CD4-positive, alpha-beta T cell treated with Interferon alpha-2 for 1 hour (primary cell): ENCODE data around the gene SP110.
"Not testable (repeated sequence)": the region's sequence is repeated elsewhere in the genome, so short reads cannot be mapped to it uniquely, and the experiment has no call there.

ENCODE experiments used
- DNase-seq, 2 donors: peaks; one replicate each; pipeline ENCODE4 v3.0.0-alpha.2; 2020 to 2022

SP110 gene

GRCh38 chr2:230219419-230220331 is at the start of gene SP110:
TSS of gene SP110 (minus strand) at chr2:230219984. CDS start at chr2:230216927, 3,057 bp downstream.
- DNase-seq, result peak; percentile 96

DNA sequence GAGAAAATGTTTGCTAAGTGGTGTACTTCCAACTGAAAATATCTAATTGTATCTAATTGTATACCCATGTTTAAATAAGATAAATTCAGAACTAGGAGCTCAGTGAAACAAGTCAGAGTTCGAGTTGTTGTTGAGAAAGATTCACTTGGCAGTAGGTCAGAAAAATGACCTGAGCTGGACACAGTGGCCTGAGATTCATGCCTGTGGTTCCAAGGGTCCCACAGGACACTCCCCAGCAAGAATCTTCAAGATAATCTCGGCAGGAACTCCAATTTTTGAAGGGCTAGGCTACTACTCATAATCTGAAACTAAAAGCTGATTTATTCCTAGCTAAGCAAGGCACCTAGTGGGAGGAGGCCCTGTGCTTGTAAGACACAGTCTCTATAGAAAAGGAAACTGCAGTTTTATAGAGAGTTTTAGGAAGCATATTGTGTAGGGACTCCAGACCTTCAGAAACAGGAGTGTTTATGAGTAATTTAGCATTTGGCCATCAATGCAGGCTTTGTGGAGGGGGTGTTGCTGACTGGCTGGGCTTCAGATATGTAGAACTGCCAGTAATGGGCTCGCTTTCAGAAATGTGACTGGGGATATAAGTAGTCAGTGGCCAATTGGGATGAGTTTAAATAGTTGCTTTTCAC is 48.9 kb upstream of the SP110 start:
- no peak for DNase-seq

DNA sequence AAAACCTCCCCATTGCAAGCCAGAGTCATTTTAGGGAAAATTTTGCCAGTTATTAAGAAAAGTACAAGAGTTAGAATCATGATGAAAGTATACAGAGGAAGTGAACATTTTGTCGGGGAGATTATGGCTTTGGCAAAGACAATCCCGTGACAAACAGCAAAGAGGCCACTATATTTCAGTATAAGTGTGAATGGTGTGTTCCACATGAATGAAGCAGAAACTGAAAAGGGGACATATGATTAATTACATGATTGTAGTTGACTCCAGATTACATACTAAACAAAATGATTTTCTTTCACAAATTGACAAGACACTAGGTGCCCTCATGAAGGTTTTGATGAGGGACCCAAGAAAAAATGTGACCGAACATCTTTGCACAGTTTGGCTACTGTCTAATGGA is 47.8 kb upstream of the SP110 start:
- no peak for DNase-seq

- no peak for DNase-seq
Measured at GRCh38 chr2:230267059-230267458, 47.3 kb upstream of the SP110 start.

GRCh38 chr2:230266638-230267037 is 46.9 kb upstream of the SP110 start:
- DNase-seq, result no peak

DNA sequence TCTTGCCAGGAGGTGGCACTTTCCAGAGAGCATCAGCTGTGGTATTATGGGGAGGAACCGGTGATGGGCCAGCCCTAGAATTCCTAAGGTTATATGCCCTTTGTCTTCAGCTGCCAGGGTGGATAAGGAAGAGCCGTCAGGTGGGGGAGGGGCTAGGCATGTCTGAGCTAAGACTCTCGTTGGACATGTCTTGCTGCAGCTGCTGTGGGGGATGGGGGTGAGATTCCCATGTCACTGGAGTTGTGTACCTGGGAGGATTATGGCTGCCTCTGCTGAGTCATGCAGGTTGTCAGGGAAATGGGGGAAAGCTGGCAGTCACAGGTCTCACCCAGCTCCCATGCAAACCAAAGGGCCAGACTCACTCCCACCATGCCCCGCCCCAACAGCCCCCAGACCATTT is 45.2 kb upstream of the SP110 start:
- not testable (repeated sequence) for DNase-seq

DNA sequence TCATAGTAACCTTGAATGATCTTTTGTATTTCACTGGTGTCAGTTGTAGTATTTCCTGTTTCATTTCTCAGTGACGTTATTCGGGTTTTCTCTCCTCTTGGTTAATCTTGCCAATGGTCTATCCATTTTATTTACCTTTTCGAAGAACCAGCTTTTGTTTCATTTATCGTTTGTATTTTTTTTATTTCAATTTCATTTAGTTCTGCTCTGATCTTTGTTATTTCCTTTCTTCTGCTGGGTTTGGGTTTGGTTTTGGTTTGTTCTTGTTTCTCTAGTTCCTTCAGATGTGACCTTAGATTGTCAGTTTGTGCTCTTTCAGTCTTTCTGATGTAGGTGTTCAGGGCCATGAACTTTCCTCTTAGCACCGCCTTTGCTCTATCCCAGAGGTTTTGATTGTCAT is 42.5 kb upstream of the SP110 start:
- peak in 1 of 2 donors; percentile 54 for DNase-seq

- no peak for DNase-seq
Measured at GRCh38 chr2:230258483-230258882, 38.7 kb upstream of the SP110 start.

GRCh38 chr2:230256733-230257332 is 37.0 kb upstream of the SP110 start:
- no peak for DNase-seq

- peak in 1 of 2 donors; percentile 61 for DNase-seq
Measured at GRCh38 chr2:230254152-230254881, 34.5 kb upstream of the SP110 start.

GRCh38 chr2:230250231-230250630 is 30.4 kb upstream of the SP110 start:
- DNase-seq, result no peak

DNA sequence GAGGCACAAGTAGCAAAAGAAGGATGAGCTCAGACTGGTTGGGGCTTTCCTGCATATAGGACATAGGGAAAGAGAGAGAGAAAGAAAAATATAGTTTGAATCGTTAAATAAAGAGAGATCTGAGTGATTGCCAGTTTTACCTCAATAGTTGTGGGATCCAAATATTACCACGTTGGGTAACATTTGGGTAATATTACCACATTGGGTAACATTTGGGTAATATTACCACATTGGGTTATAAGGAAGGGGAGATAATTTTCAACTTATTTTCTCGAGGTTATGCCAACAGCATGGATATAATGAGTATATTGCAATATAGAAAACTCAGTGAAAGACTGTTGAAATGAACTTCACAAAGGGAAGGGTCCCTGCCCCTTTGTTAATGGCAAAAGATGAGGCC is 26.4 kb upstream of the SP110 start:
- no peak for DNase-seq

DNA sequence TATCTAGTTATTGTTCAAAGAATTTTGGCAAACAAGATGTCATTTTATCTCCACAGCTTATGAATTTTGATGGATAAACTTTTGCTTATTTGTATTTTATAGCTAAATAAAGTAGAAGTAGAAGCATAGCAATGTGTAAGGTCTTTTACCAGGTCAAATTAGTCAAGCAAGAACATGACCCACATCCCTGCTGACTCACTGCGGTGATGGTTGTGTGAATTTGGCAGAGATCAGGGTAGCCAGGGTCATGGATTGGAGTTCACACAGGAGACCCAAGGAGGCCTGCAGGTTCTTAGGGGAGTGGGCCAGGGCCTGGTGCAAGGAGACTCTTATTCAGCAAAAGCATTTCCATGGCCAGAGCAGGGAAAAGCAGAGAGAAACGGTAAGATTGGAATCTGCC is 24.4 kb upstream of the SP110 start:
- DNase-seq, result no peak

GRCh38 chr2:230234845-230235244 is 15.1 kb upstream of the SP110 start:
- no peak for DNase-seq

- no peak for DNase-seq
Measured at GRCh38 chr2:230234122-230234722, 14.4 kb upstream of the SP110 start.

DNA sequence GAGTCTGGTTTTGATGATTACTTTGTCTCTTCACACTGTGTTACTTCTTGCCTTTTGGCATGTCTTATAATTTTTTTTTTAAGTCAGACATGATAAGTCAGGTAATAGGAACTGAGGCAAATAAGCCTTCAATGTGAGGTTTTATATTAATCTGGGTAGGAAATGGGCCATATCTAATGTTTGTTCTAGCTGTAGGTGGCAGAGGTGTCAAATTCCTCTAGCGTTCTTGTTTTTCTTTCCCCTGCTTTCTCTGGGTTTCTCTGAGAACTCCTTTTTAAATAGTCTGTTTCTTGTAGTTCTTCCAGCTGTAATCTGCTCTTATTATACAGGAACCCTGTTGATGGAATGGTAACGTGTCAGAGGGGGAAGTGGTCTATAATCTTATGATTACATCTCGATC is 11.5 kb upstream of the SP110 start:
- DNase-seq, result no peak

- DNase-seq, result no peak
Measured at GRCh38 chr2:230230496-230231200, 10.9 kb upstream of the SP110 start.

- no peak for DNase-seq
Measured at GRCh38 chr2:230230087-230230486, 10.3 kb upstream of the SP110 start.

DNA sequence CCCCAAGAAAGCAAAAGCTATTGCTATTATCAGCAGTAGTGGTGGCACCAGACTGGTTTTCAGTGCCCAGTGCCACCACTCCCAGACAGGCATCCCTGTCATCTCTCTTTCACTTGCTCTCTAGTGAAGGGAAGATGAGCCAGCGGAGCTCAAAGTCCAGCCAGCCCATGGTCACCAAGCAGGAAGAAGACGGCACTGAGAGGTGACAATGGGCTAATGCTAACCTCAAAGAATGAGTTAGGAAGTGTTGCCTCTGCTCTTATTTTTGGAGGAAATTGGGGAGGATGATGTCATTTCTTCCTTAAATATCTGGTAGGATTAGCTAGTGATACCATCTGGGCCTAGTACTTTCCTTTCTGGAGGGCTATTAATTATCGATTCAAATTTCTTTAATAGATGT is 7.4 kb upstream of the SP110 start:
- peak in 1 of 2 donors; percentile 49 for DNase-seq

DNA sequence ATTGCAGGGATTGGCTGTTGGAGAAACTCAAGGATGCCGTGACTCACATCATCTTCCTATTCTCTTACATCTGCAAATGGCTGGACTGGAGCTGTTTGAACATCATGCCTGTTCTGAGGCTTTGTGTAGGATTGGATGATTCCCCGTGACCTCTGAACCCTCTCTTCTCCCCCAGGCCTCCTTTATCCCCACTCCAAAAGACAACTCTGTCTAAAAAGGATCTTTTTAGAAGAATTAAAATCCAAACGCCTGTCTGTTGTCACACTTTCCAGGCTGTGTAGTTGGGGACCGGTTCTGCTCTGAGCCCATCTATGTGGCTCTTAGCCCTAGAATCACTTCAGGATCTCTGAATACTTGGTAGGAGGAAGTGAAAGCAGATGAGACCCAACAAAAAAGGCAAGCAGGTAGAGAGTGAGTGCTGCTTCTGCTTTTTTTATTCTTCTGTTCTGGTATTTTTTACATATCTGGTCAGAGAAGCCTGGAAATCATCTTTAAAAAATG is 6.3 kb upstream of the SP110 start:
- peak; percentile 39 to 59 for DNase-seq

DNA sequence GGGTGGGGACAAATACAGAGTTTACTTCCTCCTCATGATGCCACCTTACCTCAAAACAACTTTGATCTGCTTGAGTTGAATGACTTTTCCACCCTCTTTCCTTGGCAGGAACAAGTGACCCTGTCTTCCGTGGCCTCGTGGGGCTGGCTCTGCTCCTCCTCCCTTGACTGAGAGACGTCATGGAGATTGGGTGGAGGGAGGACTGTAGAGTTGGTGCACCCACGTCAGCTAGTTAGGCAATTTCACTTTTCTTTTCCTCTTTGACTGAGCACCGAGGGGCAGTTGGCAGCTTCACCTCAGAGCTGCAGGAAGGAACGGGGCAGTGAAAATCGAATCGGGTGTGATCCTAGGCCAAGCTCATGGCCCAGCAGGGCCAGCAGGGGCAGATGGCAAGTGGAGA is 5.7 kb upstream of the SP110 start, which contains the start of gene SP140:
Gene SP140 (plus strand): TSS at position 251 of the 400 bp plus-strand sequence. CDS start 109 bp downstream, at position 360.
- DNase-seq, result peak; percentile 89 to 94

DNA sequence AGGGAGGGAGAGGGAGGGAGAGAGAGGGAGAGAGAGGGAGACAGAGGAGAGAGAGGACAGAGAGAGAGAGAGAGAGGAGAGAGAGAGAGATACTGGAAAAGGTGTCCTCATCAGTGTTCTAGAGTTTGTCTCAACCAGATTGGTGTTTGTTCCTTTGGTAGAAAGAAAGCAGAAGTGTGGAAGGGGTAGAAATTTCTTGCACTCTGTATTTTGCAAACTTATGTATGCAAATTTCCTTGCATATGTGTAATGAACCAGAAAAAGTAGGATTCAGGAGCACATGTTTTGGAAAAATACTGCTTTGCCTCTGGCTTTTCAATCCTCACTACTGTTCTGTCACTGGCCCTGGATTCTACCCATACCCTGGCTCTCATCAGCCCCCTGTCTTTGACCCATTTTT is 4.7 kb upstream of the SP110 start:
- no peak for DNase-seq
